SJSA1 (cell line): Measurements from ENCODE around the gene ABCG1. TPM values are rescaled to one million over a fixed set of nuclear protein-coding genes. Genes with fewer than 3 reads are reported as not detected.

ENCODE experiments used
- DNase-seq, 2 experiments: peaks; one replicate each; pipeline ENCODE4 v3.0.0-alpha.2; 2015 to 2020; ENCODE audit warnings: low spot score in 2 of 2, low read depth in 1 of 2
- H3K27ac ChIP-seq: fragments of 250-450 bp; sonication (Bioruptor Pico); 2 replicates; pipeline ENCODE4 v1.5.1; 2020; ENCODE audit warnings: mild to moderate bottlenecking, moderate library complexity
- H3K27me3 ChIP-seq: fragments of 250-450 bp; sonication (Bioruptor Pico); replicated peaks from 2 replicates; pipeline ENCODE4 v1.5.1; 2020; ENCODE audit warnings: mild to moderate bottlenecking, moderate library complexity
- H3K36me3 ChIP-seq: fragments of 250-450 bp; sonication (Bioruptor Pico); 2 replicates; pipeline ENCODE4 v1.5.1; 2020; ENCODE audit warnings: mild to moderate bottlenecking
- H3K4me1 ChIP-seq: fragments of 250-450 bp; sonication (Bioruptor Pico); replicated peaks from 2 replicates; pipeline ENCODE4 v1.6.1; 2021; ENCODE audit warnings: mild to moderate bottlenecking
- H3K4me3 ChIP-seq: fragments of 250-450 bp; sonication (Bioruptor Pico); 2 replicates; pipeline ENCODE4 v1.5.1; 2020; ENCODE audit warnings: mild to moderate bottlenecking
- H3K9me3 ChIP-seq: fragments of 250-450 bp; sonication (Bioruptor Pico); replicated peaks from 2 replicates; pipeline ENCODE4 v1.5.1; 2020; ENCODE audit warnings: mild to moderate bottlenecking
- total RNA-seq: library from RNA; depleted of rRNA; stranded (reverse); fragments of >200 nt; shearing (Covaris generic); gene quantifications from 2 replicates; pipeline ENCODE4 v1.2.3, GENCODE V29; 2014

ABCG1 gene
- total RNA-seq, 1 experiment from 2014 or later = 11.5 TPM

DNA sequence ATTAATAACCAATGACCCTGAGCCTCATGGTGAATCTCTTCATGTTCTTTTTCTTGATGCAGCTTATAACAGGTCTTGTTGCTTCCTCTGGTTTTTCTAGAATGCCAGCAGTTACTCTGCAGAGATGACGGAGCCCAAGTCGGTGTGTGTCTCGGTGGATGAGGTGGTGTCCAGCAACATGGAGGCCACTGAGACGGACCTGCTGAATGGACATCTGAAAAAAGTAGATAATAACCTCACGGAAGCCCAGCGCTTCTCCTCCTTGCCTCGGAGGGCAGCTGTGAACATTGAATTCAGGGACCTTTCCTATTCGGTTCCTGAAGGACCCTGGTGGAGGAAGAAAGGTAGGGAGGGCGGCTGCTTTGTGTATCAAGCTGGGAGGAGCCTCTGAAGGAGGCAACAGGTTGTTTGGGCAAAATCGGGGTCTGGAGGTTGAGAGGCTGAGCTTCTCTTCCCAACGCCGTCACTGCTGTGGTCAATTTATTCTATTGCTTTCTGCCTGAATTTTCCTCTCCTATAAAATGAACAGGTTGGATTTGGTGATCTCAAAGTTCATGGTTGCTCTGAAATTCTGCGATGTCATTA is 6.7 kb downstream of the ABCG1 start:
- Histone ChIP-seq H3K9me3 (no peaks in the 10 kb centered on the region), H3K36me3 (no peaks in the 10 kb centered on the region), H3K27me3 (no peaks in the 10 kb centered on the region), H3K4me3 (no peak overlapping the region), H3K27ac (no peak overlapping the region), H3K4me1 (peaks cover 37% of the 10 kb centered on the region)
- no peak for DNase-seq

DNA sequence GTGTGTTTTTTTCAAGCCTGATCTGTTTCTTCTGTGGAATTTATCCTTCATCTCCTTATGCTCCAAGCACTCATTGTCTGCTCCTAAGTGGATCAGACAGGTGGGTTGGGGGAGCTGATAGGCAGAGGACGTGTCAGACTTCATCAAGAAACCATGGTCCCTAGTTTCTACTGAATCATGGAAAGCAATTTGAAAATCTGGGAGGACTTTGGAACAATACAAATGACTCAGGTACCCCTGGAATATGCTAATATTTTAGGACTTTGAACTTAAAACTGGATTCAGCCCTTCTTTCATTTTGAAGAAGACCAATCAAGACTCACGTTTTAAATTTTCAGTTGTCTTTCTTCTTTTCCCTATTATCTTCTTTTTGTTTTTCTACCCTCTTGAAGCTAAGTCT is 7.7 kb downstream of the ABCG1 start:
- no peaks in the 10 kb centered on the region for H3K27me3 ChIP-seq

DNA sequence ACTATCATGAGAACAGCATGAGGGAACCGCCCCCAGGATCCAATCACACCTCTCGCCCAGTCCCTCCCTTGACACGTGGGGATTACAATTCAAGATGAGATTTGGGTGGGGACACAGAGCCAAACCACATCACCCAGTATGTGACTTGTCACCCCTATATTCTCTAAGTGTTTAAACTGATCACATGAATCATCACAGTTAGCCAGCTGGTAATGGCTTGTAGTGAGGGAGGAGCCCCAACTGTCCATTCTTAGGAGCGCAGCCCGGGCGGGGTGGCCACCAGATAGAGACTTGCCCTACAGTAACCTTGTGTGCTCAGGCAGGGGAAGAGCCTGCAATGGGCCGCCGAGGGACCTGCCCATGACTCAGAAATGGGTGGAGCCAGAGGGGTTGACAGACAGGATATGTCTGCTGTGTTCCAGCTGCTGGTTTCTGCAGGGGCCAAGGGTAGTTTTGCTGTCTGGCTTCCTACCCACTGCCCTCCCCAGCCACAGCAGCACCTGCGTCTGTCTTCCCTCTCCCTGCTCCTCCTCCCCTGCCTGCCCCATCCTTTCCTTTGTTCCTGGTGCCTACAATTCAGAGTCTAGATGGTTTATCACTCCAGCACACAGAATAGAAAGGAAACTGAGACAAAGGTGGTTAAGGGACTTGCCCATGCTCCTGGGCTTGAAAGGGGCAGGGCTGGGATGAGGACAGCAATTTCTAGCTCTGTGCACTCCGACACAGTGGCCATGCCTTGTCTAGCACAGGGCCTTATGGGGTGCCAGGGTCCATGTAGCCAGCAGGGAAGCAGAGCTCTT is 9.2 kb downstream of the ABCG1 start:
- no peaks in the 10 kb centered on the region for H3K9me3 ChIP-seq
- H3K27me3 ChIP-seq = no peaks in the 10 kb centered on the region
- no peak overlapping the region for H3K4me3 ChIP-seq
- peak overlapping the region; percentile 33 for H3K27ac ChIP-seq
- H3K4me1 ChIP-seq = peaks cover 20% of the 10 kb centered on the region
- H3K36me3 ChIP-seq = no peaks in the 10 kb centered on the region
- DNase-seq = peak; percentile 89 to 94

More for the DNA sequence above, 7.7 kb downstream of the ABCG1 start:
- no peak overlapping the region for H3K4me3 ChIP-seq
- no peak for DNase-seq
- no peaks in the 10 kb centered on the region for H3K36me3 ChIP-seq
- H3K9me3 ChIP-seq = no peaks in the 10 kb centered on the region
- no peak overlapping the region for H3K27ac ChIP-seq
- peaks cover 28% of the 10 kb centered on the region for H3K4me1 ChIP-seq

DNA sequence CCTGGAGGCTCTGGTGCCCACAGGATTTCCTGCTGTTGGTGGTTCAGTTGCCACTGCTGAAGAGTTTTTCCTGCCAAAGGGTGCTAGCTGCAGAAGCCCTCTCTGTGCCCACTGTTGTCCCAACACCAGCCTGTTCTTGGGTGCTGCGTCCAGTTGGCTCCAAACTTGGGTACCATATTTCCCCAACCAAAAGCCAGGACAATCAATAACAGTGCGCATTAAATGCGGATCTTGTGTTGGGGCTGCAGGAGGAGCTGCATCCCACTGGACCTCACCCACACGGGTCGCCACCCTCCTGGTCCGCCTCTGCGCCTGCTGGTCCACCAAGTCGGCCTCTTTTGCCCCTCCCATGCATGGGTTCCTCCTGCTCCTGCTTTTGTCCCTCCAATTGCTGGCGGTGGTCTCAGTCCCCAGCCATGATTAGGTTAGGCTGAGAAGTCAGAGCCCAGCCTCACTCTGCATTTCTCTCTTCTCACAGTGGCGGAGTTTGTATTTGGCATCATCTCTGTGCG is 9.8 kb downstream of the ABCG1 start:
- Histone ChIP-seq H3K27ac (no peak overlapping the region), H3K36me3 (no peaks in the 10 kb centered on the region), H3K4me3 (no peak overlapping the region), H3K9me3 (no peaks in the 10 kb centered on the region), H3K27me3 (no peaks in the 10 kb centered on the region), H3K4me1 (peaks cover 26% of the 10 kb centered on the region)
- DNase-seq = no peak

GRCh38 chr21:42229676-42230075 is 10.7 kb downstream of the ABCG1 start:
- DNase-seq = no peak
- Histone ChIP-seq H3K27ac (no peak overlapping the region), H3K4me1 (peaks cover 35% of the 10 kb centered on the region), H3K36me3 (no peaks in the 10 kb centered on the region), H3K9me3 (no peaks in the 10 kb centered on the region), H3K4me3 (no peak overlapping the region), H3K27me3 (no peaks in the 10 kb centered on the region)

DNA sequence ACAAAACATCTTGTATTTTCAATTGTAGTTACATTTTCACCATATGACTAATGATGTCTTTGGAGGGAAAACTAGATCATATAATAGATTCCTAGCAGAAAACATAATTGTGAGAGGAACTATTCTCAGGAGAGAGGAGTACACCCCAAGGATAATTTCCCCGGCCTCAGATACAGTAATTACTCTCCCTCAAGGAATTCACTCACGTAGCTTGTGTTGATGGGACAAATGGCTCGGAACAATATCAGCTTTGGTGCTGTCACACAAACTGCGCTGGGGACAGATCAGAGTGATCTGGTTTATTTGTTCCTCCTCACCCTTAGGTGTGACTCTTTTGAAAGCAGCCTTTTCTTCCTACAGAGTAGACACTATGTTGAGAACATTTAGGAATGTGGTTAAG is 11.2 kb downstream of the ABCG1 start:
- DNase-seq = no peak
- Histone ChIP-seq H3K27me3 (no peaks in the 10 kb centered on the region), H3K36me3 (no peaks in the 10 kb centered on the region), H3K4me3 (no peak overlapping the region), H3K4me1 (peaks cover 40% of the 10 kb centered on the region), H3K9me3 (no peaks in the 10 kb centered on the region), H3K27ac (no peak overlapping the region)

DNA sequence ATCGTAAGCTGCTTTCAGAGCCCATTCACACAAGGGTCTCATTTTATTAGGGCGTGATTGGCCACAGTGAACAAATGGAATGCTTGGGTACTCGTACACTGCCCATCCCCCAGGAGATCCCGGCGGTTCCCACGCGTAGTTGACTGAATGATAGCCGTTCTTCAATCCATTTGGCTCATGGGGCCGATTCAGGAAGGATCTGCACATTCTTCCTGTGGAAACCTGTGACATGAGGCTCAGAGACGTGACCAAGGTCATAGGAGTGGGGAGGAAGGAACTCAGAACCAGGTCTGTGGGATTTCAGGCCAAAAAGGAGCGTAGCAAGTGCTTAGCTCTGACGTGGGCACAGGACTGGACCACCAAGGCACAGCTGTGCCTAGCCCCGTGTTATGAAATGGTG is 11.7 kb downstream of the ABCG1 start:
- Histone ChIP-seq H3K36me3 (no peaks in the 10 kb centered on the region), H3K27ac (no peak overlapping the region), H3K27me3 (no peaks in the 10 kb centered on the region), H3K9me3 (no peaks in the 10 kb centered on the region), H3K4me1 (peaks cover 42% of the 10 kb centered on the region), H3K4me3 (no peak overlapping the region)
- no peak for DNase-seq

- Histone ChIP-seq H3K27me3 (no peaks in the 10 kb centered on the region), H3K4me3 (no peak overlapping the region), H3K36me3 (no peaks in the 10 kb centered on the region), H3K27ac (no peak overlapping the region), H3K4me1 (peaks cover 42% of the 10 kb centered on the region), H3K9me3 (no peaks in the 10 kb centered on the region)
- DNase-seq = no peak
Observed at GRCh38 chr21:42231756-42232155, 12.8 kb downstream of the ABCG1 start.

GRCh38 chr21:42232176-42232825 is 13.4 kb downstream of the ABCG1 start:
- H3K4me3 ChIP-seq = no peak overlapping the region
- DNase-seq = no peak
- peaks cover 41% of the 10 kb centered on the region for H3K4me1 ChIP-seq
- H3K27ac ChIP-seq = no peak overlapping the region
- H3K9me3 ChIP-seq = no peaks in the 10 kb centered on the region
- no peaks in the 10 kb centered on the region for H3K36me3 ChIP-seq
- no peaks in the 10 kb centered on the region for H3K27me3 ChIP-seq

GRCh38 chr21:42233067-42233961 is 14.4 kb downstream of the ABCG1 start:
- no peak overlapping the region for H3K27ac ChIP-seq
- H3K4me1 ChIP-seq = peaks cover 31% of the 10 kb centered on the region
- peak in 1 of 2 experiments; percentile 34 for DNase-seq
- no peak overlapping the region for H3K4me3 ChIP-seq
- H3K9me3 ChIP-seq = no peaks in the 10 kb centered on the region
- H3K27me3 ChIP-seq = no peaks in the 10 kb centered on the region
- no peaks in the 10 kb centered on the region for H3K36me3 ChIP-seq

GRCh38 chr21:42234041-42234440 is 15.1 kb downstream of the ABCG1 start:
- Histone ChIP-seq H3K27me3 (no peaks in the 10 kb centered on the region), H3K4me1 (peaks cover 26% of the 10 kb centered on the region), H3K27ac (no peak overlapping the region), H3K4me3 (no peak overlapping the region), H3K9me3 (no peaks in the 10 kb centered on the region), H3K36me3 (no peaks in the 10 kb centered on the region)
- DNase-seq = no peak

GRCh38 chr21:42234464-42235241 is 15.7 kb downstream of the ABCG1 start:
- peaks cover 26% of the 10 kb centered on the region for H3K4me1 ChIP-seq
- DNase-seq = peak; percentile 41 to 61
- no peaks in the 10 kb centered on the region for H3K27me3 ChIP-seq
- H3K36me3 ChIP-seq = no peaks in the 10 kb centered on the region
- H3K9me3 ChIP-seq = no peaks in the 10 kb centered on the region
- peak overlapping the region; percentile 21 for H3K27ac ChIP-seq
- H3K4me3 ChIP-seq = peak overlapping the region; percentile 37

GRCh38 chr21:42235593-42235992 is 16.7 kb downstream of the ABCG1 start:
- Histone ChIP-seq H3K27ac (no peak overlapping the region), H3K27me3 (no peaks in the 10 kb centered on the region)
- no peak for DNase-seq

More at GRCh38 chr21:42235593-42235992, 16.7 kb downstream of the ABCG1 start:
- Histone ChIP-seq H3K9me3 (no peaks in the 10 kb centered on the region), H3K36me3 (no peaks in the 10 kb centered on the region), H3K4me1 (peaks cover 26% of the 10 kb centered on the region), H3K4me3 (no peak overlapping the region)
